ENCODE measurements around the gene ZNF165.
A peak's percentile ranks its signal among the peaks of the same experiment; 100 is the strongest.
"Not testable (repeated sequence)": the region's sequence is repeated elsewhere in the genome, so short reads cannot be mapped to it uniquely, and the experiment has no call there.

ZNF165 gene

DNA sequence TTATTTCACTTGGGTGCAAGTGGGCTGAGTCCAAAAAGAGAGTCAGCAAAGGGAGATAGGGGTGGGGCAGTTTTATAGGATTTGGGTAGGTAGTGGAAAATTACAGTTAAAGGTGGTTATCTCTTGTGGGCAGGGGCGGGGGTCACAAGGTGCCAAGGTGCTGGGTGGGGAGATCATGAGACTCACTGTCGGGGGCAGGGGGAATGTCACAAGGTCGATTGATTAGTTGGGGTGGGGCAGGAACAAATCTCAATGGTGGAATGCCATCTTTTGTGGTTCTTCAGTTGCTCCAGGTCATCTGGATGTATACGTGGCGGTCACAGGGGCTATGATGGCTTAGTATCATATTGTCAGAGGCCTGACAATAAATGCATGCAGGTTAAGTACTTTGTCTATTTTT is 41.9 kb downstream of the ZNF165 start:
- not testable (repeated sequence) for DNase-seq

- peak; percentile 78 to 85 for DNase-seq
Measured at GRCh38 chr6:28124350-28124970, 44.1 kb downstream of the ZNF165 start, which contains the start of gene ZSCAN16. ZSCAN16 (plus strand) TSS chr6:28124609; CDS start chr6:28125444, 835 bp downstream.

- DNase-seq = peak in 1 of 2 donors; percentile 21
Measured at GRCh38 chr6:28124971-28125353, 44.6 kb downstream of the ZNF165 start.

GRCh38 chr6:28125401-28125800 is 45.0 kb downstream of the ZNF165 start:
- DNase-seq = no peak

- peak; percentile 23 to 49 for DNase-seq
Measured at GRCh38 chr6:28134015-28134414, 53.6 kb downstream of the ZNF165 start.

- peak; percentile 51 to 63 for DNase-seq
Measured at GRCh38 chr6:28134716-28135115, 54.3 kb downstream of the ZNF165 start.

GRCh38 chr6:28135393-28135792 is 55.0 kb downstream of the ZNF165 start:
- DNase-seq = no peak

GRCh38 chr6:28136585-28137504 is 56.5 kb downstream of the ZNF165 start:
- peak; percentile 85 to 91 for DNase-seq

DNA sequence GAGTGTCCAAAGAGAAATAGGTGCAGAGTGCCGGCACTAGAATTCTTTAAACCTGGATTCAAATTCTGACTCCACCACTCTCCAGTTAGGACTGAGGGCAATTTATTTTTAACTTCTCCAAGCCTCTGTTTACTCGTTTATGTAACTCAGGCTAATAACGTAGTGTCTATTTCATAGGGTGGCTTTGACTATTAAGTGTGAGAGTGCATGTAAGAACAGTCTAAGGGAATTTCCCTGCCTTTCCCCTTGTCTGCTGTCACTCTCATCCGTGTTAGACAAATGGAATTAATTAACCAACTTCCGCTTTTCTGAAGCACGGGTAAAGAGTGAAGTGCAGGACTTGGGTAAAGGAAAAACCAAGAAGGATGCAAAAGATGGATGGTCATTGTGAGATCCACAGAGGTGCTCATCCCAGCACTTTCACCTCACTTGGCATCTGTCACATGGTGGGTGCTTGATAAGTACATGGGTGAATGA is 57.2 kb downstream of the ZNF165 start:
- peak; percentile 91 to 96 for DNase-seq

All from inflammatory macrophage treated with lipopolysaccharide for 1 hour (primary cell).